Endothelial cell of umbilical vein (primary cell): ENCODE measurements around the gene FBN3. TPM values are rescaled to one million over a fixed set of nuclear protein-coding genes. Genes with fewer than 3 reads are reported as not detected.

Experiments used
- Bru-seq: library from RNA; stranded (reverse); fragments of 400-500 nt; gene quantifications from one replicate; lab custom pipeline; 2021; lab: Mats Ljungman, UMichigan
- BruChase-seq, 2 experiments: library from RNA; stranded (reverse); fragments of 400-500 nt; gene quantifications; one replicate each; lab custom pipeline; 2021; lab: Mats Ljungman, UMichigan
- BruUV-seq: library from RNA; stranded (reverse); fragments of 400-500 nt; replicated peaks from 2 replicates; lab custom pipeline; 2021; lab: Mats Ljungman, UMichigan
- CTCF ChIA-PET: fragments of 300-600, 350-600 bp; sonication (Branson Sonifier 250); formaldehyde crosslinking; loops from one replicate; lab custom pipeline; 2021; ENCODE audit warnings: antibody characterized with exemption, inconsistent platforms; lab: Charles Lee
- POLR2A ChIA-PET: fragments of 300-600, 350-600 bp; sonication (Branson Sonifier 250); formaldehyde crosslinking; loops from one replicate; lab custom pipeline; 2021; ENCODE audit warnings: antibody characterized with exemption, inconsistent platforms; lab: Charles Lee
- DNase-seq: peaks from one replicate; pipeline ENCODE4 v3.0.0-alpha.2; 2011; ENCODE audit warnings: low read depth, low spot score
- FAIRE-seq: peaks from 2 replicates; lab custom pipeline; 2011; peaks lifted over from hg19 to GRCh38; lab: Jason Lieb, UNC
- H2AFZ ChIP-seq: 2 replicates; pipeline ENCODE4 v1.6.0; 2012; ENCODE audit warnings: low read depth, low read length, control low read depth, inconsistent platforms
- H3K27ac ChIP-seq: 2 replicates; pipeline ENCODE4 v1.5.1; 2011; ENCODE audit warnings: low read depth, mild to moderate bottlenecking, control low read depth, low read length, moderate library complexity; ENCODE audit not compliant: insufficient read depth
- H3K27me3 ChIP-seq, 2 experiments: 2 replicates each; pipeline versions ENCODE4 v1.6.0 to v1.6.1; 2011; ENCODE audit warnings: low read length in 2 of 2, mixed read lengths in 1 of 2; ENCODE audit not compliant: control insufficient read depth in 2 of 2, insufficient read depth in 2 of 2
- H3K36me3 ChIP-seq, 2 experiments: 2 replicates in 1 of 2; 3 replicates in 1 of 2; pipeline ENCODE4 v1.5.1; 2011; ENCODE audit warnings: low read length in 2 of 2, mild to moderate bottlenecking in 1 of 2, moderate library complexity in 1 of 2; ENCODE audit not compliant: control insufficient read depth in 2 of 2, insufficient read depth in 2 of 2; ENCODE audit errors: extremely low read depth in 1 of 2
- H3K4me1 ChIP-seq: 3 replicates; pipeline ENCODE4 v1.5.1; 2011; ENCODE audit warnings: mild to moderate bottlenecking, low read length; ENCODE audit not compliant: control insufficient read depth, insufficient read depth; ENCODE audit errors: extremely low read depth
- H3K4me2 ChIP-seq: 2 replicates; pipeline ENCODE4 v1.6.1; 2011; ENCODE audit warnings: low read length, control low read depth, mixed read lengths; ENCODE audit not compliant: insufficient read depth
- H3K4me3 ChIP-seq, 3 experiments: fragments of 200-600 bp in 1 of 3; sonication (generic), shearing (Covaris generic) in 1 of 3; replicated peaks in 1 of 3; 2 replicates each; pipeline ENCODE4 v1.5.1; 2011 to 2016; ENCODE audit warnings: control low read depth in 3 of 3, low read length in 3 of 3, mild to moderate bottlenecking in 2 of 3, inconsistent platforms in 1 of 3, low read depth in 1 of 3, moderate library complexity in 1 of 3; ENCODE audit not compliant: insufficient read depth in 1 of 3
- H3K79me2 ChIP-seq: 2 replicates; pipeline ENCODE4 v1.6.0; 2012; ENCODE audit warnings: low read length, inconsistent platforms; ENCODE audit not compliant: control insufficient read depth, insufficient read depth
- H3K9ac ChIP-seq: replicated peaks from 2 replicates; pipeline ENCODE3; 2011; ENCODE audit warnings: low read length, control low read depth; ENCODE audit not compliant: insufficient read depth; ENCODE audit errors: extremely low read depth
- H3K9me1 ChIP-seq: replicated peaks from 3 replicates; pipeline ENCODE4 v1.6.0; 2011; ENCODE audit warnings: mild to moderate bottlenecking, low read length; ENCODE audit not compliant: control insufficient read depth, insufficient read depth; ENCODE audit errors: extremely low read depth
- H3K9me3 ChIP-seq: replicated peaks from 2 replicates; pipeline ENCODE4 v1.5.1; 2012; ENCODE audit warnings: low read length, inconsistent platforms; ENCODE audit not compliant: control insufficient read depth, insufficient read depth
- H4K20me1 ChIP-seq: replicated peaks from 2 replicates; pipeline ENCODE3; 2011; ENCODE audit warnings: mild to moderate bottlenecking, low read length; ENCODE audit not compliant: control insufficient read depth, insufficient read depth; ENCODE audit errors: extremely low read depth
- EZH2 ChIP-seq: IDR thresholded peaks from 2 replicates; pipeline ENCODE4 v1.6.1; 2012; ENCODE audit warnings: borderline replicate concordance, low read depth, mild to moderate bottlenecking, moderate library complexity, low read length, inconsistent platforms; ENCODE audit not compliant: severe bottlenecking
- FOS ChIP-seq: IDR thresholded peaks from 2 replicates; pipeline ENCODE4 v1.6.1; 2011; ENCODE audit warnings: mild to moderate bottlenecking, low read length, moderate library complexity, borderline replicate concordance; ENCODE audit not compliant: insufficient read depth
- GATA2 ChIP-seq: IDR thresholded peaks from 2 replicates; pipeline ENCODE4 v1.7.0; 2011; ENCODE audit warnings: low read depth, mild to moderate bottlenecking, moderate library complexity, mixed read lengths, low read length; ENCODE audit not compliant: insufficient read length, insufficient read depth
- JUN ChIP-seq: IDR thresholded peaks from 2 replicates; pipeline ENCODE4 v1.6.1; 2011; ENCODE audit warnings: borderline replicate concordance, low read depth; ENCODE audit not compliant: insufficient read length, insufficient read depth
- MAX ChIP-seq: IDR thresholded peaks from 2 replicates; pipeline ENCODE4 v1.6.1; 2011; ENCODE audit not compliant: insufficient read depth, insufficient read length
- MYC ChIP-seq: IDR thresholded peaks from one replicate; pipeline ENCODE4 v1.6.1; 2011; ENCODE audit warnings: mild to moderate bottlenecking, low read depth, low read length
- POLR2A ChIP-seq: IDR thresholded peaks from 2 replicates; pipeline ENCODE4 v1.6.1; 2012; ENCODE audit warnings: low read depth, mild to moderate bottlenecking, control low read depth, low read length
- POLR2AphosphoS5 ChIP-seq: IDR thresholded peaks from 2 replicates; pipeline ENCODE4 v1.6.1; 2012; ENCODE audit warnings: low read depth, mild to moderate bottlenecking, control low read depth, low read length, moderate library complexity; ENCODE audit not compliant: insufficient read depth
- dilution Hi-C: fragments of 300-500 bp; cut with MboI; formaldehyde crosslinking; loops from one replicate; pipeline ENCODE4 v1.15.0; 2019; ENCODE audit warnings: low sequenced_read_pairs; ENCODE audit not compliant: extremely low pct_ligation_motif_present
- intact Hi-C: fragments of 100-400 bp; cut with micrococcal nuclease; formaldehyde crosslinking; loops from one replicate; pipeline ENCODE4 v1.10.0; 2022
- long read RNA-seq: library from polyadenylated mRNA; stranded (forward); transcript quantifications from one replicate; pipeline ENCODE4 v2.0.0, GENCODE V29; 2021
- polyA minus RNA-seq, 3 experiments: library from RNA; depleted of rRNA, polyadenylated mRNA; stranded (reverse); fragments of >200 nt; gene quantifications; 1 replicate in 1 of 3; 2 replicates in 2 of 3; pipeline ENCODE4 v1.2.3, GENCODE V29; 2011
- polyA plus RNA-seq, 4 experiments: library from polyadenylated mRNA; depleted of rRNA in 3 of 4; stranded (reverse) in 3 of 4; unstranded in 1 of 4; fragments of >200 nt; gene quantifications; 2 replicates each; pipeline versions ENCODE4 v1.2.1 to v1.2.3, GENCODE V29; 2011 to 2012; ENCODE audit warnings: missing spikeins in 1 of 4
- total RNA-seq: library from RNA; stranded (reverse); gene quantifications from 2 replicates; pipeline ENCODE4 v1.2.3, GENCODE V29; 2021
- TF ChIP-seq, protein P1 (sequence below), 2 donors: IDR thresholded peaks; 1 replicate in 1 of 2; 2 replicates in 1 of 2; pipeline ENCODE4 v1.5.1; 2011; ENCODE audit warnings: low read length in 2 of 2, mild to moderate bottlenecking in 2 of 2, moderate library complexity in 2 of 2, control low read depth in 1 of 2, inconsistent platforms in 1 of 2, low read depth in 1 of 2; ENCODE audit not compliant: insufficient read depth in 1 of 2; ENCODE audit errors: extremely low read depth in 1 of 2

FBN3 gene
- total RNA-seq: not detected in 2 replicates
- not detected in 2 replicates for polyA plus RNA-seq
- not detected in 2 replicates for polyA plus RNA-seq (2011; cell fraction: cytosol; rRNA removed)
- polyA plus RNA-seq (2011; cell fraction: nucleus; rRNA removed): not detected in 2 replicates
- not detected in 2 replicates for polyA plus RNA-seq (2012)
- not detected in 2 replicates for polyA minus RNA-seq
- polyA minus RNA-seq (2011; cell fraction: cytosol; rRNA and poly(A)+ RNA removed): not detected
- not detected in 2 replicates for polyA minus RNA-seq (2011; cell fraction: nucleus; rRNA and poly(A)+ RNA removed)
- Bru-seq, nascent RNA: not detected
- BruChase-seq, experiment 1, labeled RNA remaining after a 6-hour chase: not detected
- BruChase-seq, experiment 2, labeled RNA remaining after a 2-hour chase: not detected
- long read RNA-seq: 0 reads

- ChIA-PET POLR2A (no interaction called here), CTCF (no interaction called here)
- Histone ChIP-seq H4K20me1 (no peaks in the 10 kb centered on the region), H3K9me3 (no peaks in the 10 kb centered on the region), H3K9ac (no peak within 1 kb of the TSS), H3K27ac (no peak within 1 kb of the TSS), H2AFZ (no peak within 1 kb of the TSS), H3K9me1 (no peaks in the 10 kb centered on the region), H3K4me3 (no peak within 1 kb of the TSS), H3K4me1 (no peaks in the 10 kb centered on the region), H3K27me3 (peaks cover 19 to 27% of the 10 kb centered on the region in 2 experiments), H3K36me3 (no peaks in the 10 kb centered on the region), H3K79me2 (no peaks in the 10 kb centered on the region), H3K4me2 (no peak within 1 kb of the TSS)
- FAIRE-seq (no peak), DNase-seq (no peak)
- BruUV-seq: no TSS peak
- dilution Hi-C loops: no loop called here
- intact Hi-C loops: no loop called here
- TF ChIP-seq POLR2A (no peak), JUN (no peak), POLR2AphosphoS5 (no peak), EZH2 (no peak), MYC (no peak), GATA2 (no peak), FOS (no peak), MAX (no peak)
- TF ChIP-seq, protein P1, sequence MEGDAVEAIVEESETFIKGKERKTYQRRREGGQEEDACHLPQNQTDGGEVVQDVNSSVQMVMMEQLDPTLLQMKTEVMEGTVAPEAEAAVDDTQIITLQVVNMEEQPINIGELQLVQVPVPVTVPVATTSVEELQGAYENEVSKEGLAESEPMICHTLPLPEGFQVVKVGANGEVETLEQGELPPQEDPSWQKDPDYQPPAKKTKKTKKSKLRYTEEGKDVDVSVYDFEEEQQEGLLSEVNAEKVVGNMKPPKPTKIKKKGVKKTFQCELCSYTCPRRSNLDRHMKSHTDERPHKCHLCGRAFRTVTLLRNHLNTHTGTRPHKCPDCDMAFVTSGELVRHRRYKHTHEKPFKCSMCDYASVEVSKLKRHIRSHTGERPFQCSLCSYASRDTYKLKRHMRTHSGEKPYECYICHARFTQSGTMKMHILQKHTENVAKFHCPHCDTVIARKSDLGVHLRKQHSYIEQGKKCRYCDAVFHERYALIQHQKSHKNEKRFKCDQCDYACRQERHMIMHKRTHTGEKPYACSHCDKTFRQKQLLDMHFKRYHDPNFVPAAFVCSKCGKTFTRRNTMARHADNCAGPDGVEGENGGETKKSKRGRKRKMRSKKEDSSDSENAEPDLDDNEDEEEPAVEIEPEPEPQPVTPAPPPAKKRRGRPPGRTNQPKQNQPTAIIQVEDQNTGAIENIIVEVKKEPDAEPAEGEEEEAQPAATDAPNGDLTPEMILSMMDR (IDR thresholded peaks at IDR 0.05; ENCODE audit: extremely low read depth in 1 of 2, insufficient read depth in 1 of 2, low read depth in 1 of 2, low read length in 2 of 2): no peak
These were observed at the start of gene FBN3 for GRCh38 chr19:8149261-8150094. FBN3 (minus strand) TSS chr19:8149592; CDS start chr19:8147480, 2,112 bp downstream.
